HG02840 (cell line): ENCODE results near the gene ADARB2.

Source experiments
- ATAC-seq: cut with Tn5 transposase; IDR thresholded peaks from one replicate; pipeline ENCODE4 v1.9.1; 2021; ENCODE audit warnings: mild to moderate bottlenecking, moderate library complexity, moderate number of reproducible peaks; ENCODE audit not compliant: unreplicated experiment, low FRiP score

Gene ADARB2

GRCh38 chr10:1390200-1390599 is 347.1 kb downstream of the ADARB2 start:
- no peak for ATAC-seq

DNA sequence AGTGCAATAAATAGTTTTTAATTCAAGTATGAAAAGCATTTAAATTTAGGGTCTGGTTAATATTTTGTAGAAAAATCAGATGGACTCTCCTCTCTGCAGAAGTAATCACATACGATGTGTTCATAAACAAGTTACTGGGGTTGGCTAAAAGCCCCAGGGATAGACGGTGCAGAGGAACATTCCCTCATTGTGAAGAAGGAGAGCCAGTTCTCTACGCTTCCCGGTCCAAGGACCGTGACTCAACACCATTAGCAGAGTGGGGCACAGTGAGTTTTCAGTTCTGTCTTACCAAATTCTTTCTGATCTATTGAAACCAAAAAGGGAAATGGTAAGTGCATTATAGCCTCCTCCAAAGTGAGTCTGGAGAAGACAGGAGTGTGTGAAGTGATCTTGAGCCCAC is 353.3 kb downstream of the ADARB2 start:
- no peak for ATAC-seq

DNA sequence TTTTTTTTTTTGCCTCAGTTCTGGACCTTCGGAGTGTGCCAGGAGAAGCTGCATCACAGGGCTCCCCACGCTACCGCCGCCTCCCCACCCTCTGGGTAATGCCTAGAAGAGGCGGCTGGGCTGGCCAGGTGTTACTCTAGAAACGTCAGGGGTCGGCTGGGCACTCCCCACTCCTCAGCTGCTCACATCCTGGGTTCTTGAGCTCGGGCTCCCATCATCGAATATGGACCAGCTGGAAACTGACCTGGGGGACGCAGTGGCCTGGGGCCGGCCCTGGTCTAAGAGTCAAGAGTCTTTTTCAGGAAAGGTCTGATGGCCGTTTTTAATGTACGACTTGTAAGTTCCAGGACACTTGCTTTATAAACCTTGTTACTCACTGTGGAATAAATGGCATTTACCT is 354.6 kb downstream of the ADARB2 start:
- ATAC-seq = no peak

GRCh38 chr10:1381339-1381738 is 356.0 kb downstream of the ADARB2 start:
- no peak for ATAC-seq

- ATAC-seq = no peak
These were observed 357.1 kb downstream of the ADARB2 start for GRCh38 chr10:1380088-1380671.

- no peak for ATAC-seq
These were observed 357.7 kb downstream of the ADARB2 start for GRCh38 chr10:1379601-1380000.

DNA sequence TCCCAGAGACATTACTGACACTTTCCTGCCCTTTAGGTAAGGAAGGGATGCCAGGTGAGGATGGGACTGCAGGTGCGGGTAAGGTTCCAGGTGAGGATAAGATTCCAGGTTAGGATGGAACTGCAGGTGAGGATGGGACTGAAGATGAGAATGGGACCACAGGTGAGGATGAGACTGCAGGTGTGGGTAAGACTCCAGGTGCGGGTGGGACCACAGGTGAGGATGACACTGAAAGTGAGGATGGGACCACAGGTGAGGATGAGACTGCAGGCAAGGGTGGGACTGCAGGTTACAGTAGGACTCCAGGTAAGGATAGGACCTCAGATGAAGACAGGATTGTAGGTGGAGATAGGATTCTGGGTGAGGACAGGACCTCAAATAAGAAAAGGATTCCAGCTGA is 358.9 kb downstream of the ADARB2 start:
- no peak for ATAC-seq

- ATAC-seq = no peak
These were observed 359.5 kb downstream of the ADARB2 start for GRCh38 chr10:1377740-1378397.

DNA sequence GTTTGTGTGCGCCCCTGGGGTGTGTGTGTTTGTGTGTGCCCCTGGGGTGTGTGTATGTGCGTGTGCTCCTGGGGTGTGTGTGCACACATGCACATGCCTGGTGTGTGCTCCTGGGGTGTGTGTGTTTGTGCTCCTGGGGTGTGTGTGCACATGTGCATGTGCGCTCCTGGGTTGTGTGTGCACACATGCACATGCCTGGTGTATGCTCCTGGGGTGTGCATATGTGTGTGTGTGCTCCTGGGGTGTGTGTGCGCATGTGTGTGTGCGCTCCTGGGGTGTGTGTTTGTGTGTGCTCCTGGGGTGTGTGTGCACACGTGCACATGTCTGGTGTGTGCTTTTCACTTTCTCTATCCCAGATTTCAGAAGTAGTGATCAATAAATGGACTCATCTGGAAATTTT is 360.1 kb downstream of the ADARB2 start:
- ATAC-seq = no peak

- ATAC-seq = no peak
These were observed 360.9 kb downstream of the ADARB2 start for GRCh38 chr10:1376384-1376945.

DNA sequence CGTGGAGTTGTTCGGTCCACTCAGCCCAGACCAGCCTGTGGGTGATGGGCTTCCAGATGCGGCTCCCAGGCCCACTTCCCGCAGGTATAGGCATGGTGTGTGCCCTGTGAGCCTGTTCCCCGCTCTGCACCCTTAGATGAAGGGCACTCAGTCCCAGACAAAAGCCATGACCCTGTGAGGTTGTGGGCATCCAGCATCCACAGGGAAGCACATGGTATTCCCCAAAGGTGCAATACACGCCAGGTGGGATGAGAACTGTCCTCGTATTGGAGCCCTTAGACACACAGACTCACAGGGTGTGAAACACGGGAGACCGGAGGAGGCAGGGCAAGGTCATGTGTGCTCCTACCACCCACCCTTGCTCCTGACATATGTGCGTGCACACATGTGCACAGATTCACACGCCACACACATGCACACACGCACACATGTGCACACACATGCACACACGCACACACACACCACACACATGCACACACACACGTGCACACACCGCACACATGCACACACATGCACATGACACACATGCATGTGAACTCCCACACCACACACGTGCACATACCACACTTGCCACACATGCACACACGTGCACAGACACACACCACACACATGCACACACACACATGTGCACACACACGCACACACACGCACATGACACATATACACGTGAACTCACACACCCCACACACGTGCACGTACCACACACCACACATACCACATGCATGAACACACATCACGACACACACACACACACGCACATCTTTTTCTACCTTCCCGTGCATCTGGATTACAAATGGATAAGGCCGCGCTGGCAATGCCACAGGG is 361.8 kb downstream of the ADARB2 start:
- ATAC-seq = no peak

GRCh38 chr10:1374511-1375345 is 362.6 kb downstream of the ADARB2 start:
- ATAC-seq = no peak

DNA sequence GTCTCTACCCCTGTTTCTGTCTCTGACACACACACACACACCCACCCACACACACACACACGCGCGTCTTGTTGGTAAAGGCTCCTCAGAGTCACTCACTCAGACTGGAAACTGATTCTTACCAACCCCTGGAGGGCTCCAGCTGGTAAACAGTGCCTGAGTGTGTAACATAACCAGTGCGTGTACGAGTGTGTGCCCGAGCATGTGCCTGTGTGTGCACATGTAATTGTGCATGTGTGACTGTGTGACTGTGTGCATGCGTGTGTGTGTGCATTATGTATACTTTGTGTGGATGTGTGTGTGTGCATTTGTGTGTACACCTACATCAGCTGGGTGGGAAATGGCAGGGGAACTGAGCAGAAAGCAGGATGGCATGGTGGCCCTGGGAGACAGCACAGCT is 364.0 kb downstream of the ADARB2 start:
- no peak for ATAC-seq

- ATAC-seq = no peak
These were observed 365.1 kb downstream of the ADARB2 start for GRCh38 chr10:1372212-1372611.

GRCh38 chr10:1370298-1370697 is 367.0 kb downstream of the ADARB2 start:
- no peak for ATAC-seq

- no peak for ATAC-seq
These were observed 367.7 kb downstream of the ADARB2 start for GRCh38 chr10:1369665-1370064.

- ATAC-seq = no peak
These were observed 368.1 kb downstream of the ADARB2 start for GRCh38 chr10:1369197-1369596.

DNA sequence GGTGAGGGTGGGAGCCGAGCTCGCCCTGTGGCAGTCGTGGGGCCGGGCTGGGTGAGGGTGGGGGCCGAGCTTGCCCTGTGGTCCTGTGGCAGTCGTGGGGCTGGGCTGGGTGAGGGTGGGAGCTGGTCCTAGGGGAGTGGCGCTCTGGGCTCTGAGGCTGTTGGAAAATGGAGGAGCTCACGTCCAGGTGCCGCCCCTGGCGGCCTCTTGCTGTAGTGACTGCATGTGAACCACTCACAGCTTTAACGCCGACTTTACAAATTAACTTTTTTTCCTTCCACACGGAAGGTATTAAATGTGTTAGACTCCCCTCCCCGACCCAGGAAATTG is 368.5 kb downstream of the ADARB2 start:
- ATAC-seq = no peak

DNA sequence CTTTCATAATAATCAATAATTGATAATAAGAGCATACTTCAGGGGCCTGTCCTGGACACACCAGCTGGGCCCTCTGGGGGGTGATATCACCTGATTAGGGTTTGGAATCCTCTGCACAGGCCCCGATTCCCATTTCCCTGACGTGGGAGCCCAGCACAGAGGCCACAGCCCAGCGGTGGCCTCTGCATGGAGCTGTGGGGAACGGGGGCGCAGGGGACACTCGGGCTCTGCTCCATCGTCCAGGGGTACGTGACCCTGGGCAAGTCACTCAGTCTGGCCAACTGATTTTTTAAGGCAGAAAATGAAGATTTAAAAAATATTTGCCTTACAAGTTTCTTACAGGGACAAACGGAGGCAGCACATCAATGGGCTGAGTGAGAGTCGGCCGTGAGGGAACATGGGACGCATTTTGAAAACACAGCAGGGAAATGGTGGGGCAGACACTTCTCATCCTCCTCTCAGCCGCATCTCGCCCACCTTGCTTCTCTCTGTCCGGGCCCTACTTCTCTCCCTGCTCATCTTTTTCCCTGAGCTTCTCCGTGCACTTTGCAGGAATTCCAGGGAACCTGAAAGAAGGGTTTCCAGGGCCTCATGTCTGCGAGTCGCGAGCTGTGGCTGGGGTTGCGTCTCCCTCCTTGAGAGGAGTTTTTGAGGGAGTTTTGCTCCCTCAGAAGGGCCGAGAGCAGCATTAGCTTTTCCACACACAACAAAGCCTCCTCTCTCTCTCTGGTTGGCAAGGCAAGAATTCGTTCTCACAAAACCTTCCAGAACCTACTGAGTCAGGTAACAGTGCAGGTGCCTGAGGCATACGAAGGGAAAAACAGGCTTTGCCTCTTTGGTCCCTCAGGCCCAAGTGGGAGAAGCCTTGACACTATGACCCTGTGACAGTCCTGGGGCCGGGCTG is 369.1 kb downstream of the ADARB2 start:
- no peak for ATAC-seq
